ENCODE measurements around the gene PRH1. TPM values are rescaled to one million over a fixed set of nuclear protein-coding genes. Genes with fewer than 3 reads are reported as not detected.

Gene PRH1
- total RNA-seq, 1 experiment from 2014 or later: 10.7 TPM

- no peak for DNase-seq (ENCODE audit: low read depth)
These were observed 41.2 kb downstream of the PRH1 start for GRCh38 chr12:10842862-10843261.

GRCh38 chr12:10838461-10838860 is 45.6 kb downstream of the PRH1 start:
- no peak for DNase-seq (ENCODE audit: low read depth)

Other genes starting within 250 kb of the PRH1 start
- 0.68 and 0.84 TPM in 2 replicates for gene STYK1, start 210.2 kb downstream of the PRH1 start, total RNA-seq (2014; rRNA removed; shearing (Covaris generic))
- 36.4 and 44.9 TPM in 2 replicates for gene YBX3, start 160.9 kb downstream of the PRH1 start, total RNA-seq (2014; rRNA removed; shearing (Covaris generic))
- gene TAS2R7, start 81.6 kb downstream of the PRH1 start, total RNA-seq (2014; rRNA removed; shearing (Covaris generic)): not detected in 2 replicates
- gene TAS2R8, start 77.0 kb downstream of the PRH1 start, total RNA-seq (2014; rRNA removed; shearing (Covaris generic)): 0.20 TPM in 1 of 2 replicates, not detected in the other
- not detected in 2 replicates for gene TAS2R9, start 74.1 kb downstream of the PRH1 start, total RNA-seq (2014; rRNA removed; shearing (Covaris generic))
- 0.60 and 0.68 TPM in 2 replicates for gene TAS2R10, start 57.9 kb downstream of the PRH1 start, total RNA-seq (2014; rRNA removed; shearing (Covaris generic))
- gene PRR4, start 34.8 kb downstream of the PRH1 start, total RNA-seq (2014; rRNA removed; shearing (Covaris generic)): 1.3 and 2.2 TPM in 2 replicates
- gene TAS2R13, start 25.3 kb upstream of the PRH1 start, total RNA-seq (2014; rRNA removed; shearing (Covaris generic)): 0.20 and 0.48 TPM in 2 replicates
- not detected in 2 replicates for gene PRH2, start 45.0 kb upstream of the PRH1 start, total RNA-seq (2014; rRNA removed; shearing (Covaris generic))
- gene TAS2R14, start 55.0 kb upstream of the PRH1 start, total RNA-seq (2014; rRNA removed; shearing (Covaris generic)): 0.98 and 1.9 TPM in 2 replicates
- gene TAS2R50, start 102.7 kb upstream of the PRH1 start, total RNA-seq (2014; rRNA removed; shearing (Covaris generic)): 0.20 and 0.24 TPM in 2 replicates
- 0.24 and 0.68 TPM in 2 replicates for gene TAS2R20, start 114.0 kb upstream of the PRH1 start, total RNA-seq (2014; rRNA removed; shearing (Covaris generic))
- gene TAS2R19, start 138.4 kb upstream of the PRH1 start, total RNA-seq (2014; rRNA removed; shearing (Covaris generic)): 0.24 TPM in 1 of 2 replicates, not detected in the other
- 1.1 and 1.2 TPM in 2 replicates for gene TAS2R31, start 147.2 kb upstream of the PRH1 start, total RNA-seq (2014; rRNA removed; shearing (Covaris generic))
- not detected in 2 replicates for gene TAS2R46, start 178.0 kb upstream of the PRH1 start, total RNA-seq (2014; rRNA removed; shearing (Covaris generic))
- gene TAS2R43, start 208.1 kb upstream of the PRH1 start, total RNA-seq (2014; rRNA removed; shearing (Covaris generic)): 0.36 and 0.39 TPM in 2 replicates